Sigmoid colon (tissue), 4 donors: Measurements from ENCODE around the gene SCUBE1.

Source experiments
- EP300 ChIP-seq, 4 donors: sonication (generic); formaldehyde crosslinking; IDR thresholded peaks; one replicate each; pipeline ENCODE4 v1.6.1; 2017; ENCODE audit warnings: antibody characterized with exemption in 4 of 4
- POLR2A ChIP-seq, 2 donors: fragments of 450-650 bp; IDR thresholded peaks; one replicate each; pipeline ENCODE4 v1.6.1; 2016; ENCODE audit warnings: antibody characterized with exemption in 2 of 2, mild to moderate bottlenecking in 2 of 2, moderate library complexity in 2 of 2
- POLR2AphosphoS5 ChIP-seq, 4 donors: sonication (generic); formaldehyde crosslinking; IDR thresholded peaks; one replicate each; pipeline ENCODE4 v1.6.1; 2017; ENCODE audit warnings: antibody characterized with exemption in 4 of 4
- TF ChIP-seq, protein P1 (sequence below), 4 experiments: fragments of 450-650 bp in 3 of 4; fragments of 200-600 bp in 1 of 4; IDR thresholded peaks; one replicate each; pipeline ENCODE4 v1.5.1; 2016 to 2019; ENCODE audit warnings: antibody characterized with exemption in 4 of 4, mild to moderate bottlenecking in 3 of 4, moderate library complexity in 2 of 4

DNA sequence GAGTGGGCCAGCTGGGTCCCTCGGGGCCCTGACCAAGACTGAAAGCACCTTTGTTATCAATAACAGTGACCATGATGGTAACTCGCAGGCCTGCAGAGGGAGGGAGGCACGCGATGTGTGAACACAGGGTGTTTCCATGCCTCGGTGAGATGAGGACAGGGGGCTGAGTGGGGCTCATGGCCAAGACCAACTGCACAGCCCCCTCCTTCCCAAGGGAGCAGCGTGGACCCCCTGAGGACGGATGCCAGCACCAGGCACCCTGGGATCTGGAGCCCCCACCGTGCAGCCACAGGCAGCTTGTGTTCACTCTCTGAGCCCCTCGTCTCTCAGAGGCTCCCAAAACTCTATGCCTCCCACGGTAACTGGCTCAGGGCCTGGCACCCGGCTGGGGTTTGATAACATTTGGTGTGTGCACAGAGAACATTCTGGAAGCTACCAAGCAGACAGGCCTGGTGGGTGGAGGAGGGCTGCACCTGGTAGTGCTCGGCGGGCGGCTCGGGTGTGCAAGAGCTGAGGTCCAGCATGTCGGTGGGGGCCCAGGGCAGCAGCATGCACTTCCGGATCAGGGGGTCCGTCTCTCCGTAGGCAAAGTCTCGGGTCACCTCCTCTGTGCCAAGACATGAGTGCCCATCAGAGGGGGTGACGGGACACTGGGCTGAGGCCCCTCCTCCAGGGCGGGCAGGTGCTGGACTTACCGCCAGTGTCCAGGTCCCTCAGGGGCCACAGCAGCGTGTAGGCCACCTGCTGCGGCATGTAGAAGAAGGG lies 163.8 kb downstream of the SCUBE1 start:
- TF ChIP-seq POLR2A (IDR thresholded peaks at IDR 0.05) = no peak
- TF ChIP-seq, protein P1, sequence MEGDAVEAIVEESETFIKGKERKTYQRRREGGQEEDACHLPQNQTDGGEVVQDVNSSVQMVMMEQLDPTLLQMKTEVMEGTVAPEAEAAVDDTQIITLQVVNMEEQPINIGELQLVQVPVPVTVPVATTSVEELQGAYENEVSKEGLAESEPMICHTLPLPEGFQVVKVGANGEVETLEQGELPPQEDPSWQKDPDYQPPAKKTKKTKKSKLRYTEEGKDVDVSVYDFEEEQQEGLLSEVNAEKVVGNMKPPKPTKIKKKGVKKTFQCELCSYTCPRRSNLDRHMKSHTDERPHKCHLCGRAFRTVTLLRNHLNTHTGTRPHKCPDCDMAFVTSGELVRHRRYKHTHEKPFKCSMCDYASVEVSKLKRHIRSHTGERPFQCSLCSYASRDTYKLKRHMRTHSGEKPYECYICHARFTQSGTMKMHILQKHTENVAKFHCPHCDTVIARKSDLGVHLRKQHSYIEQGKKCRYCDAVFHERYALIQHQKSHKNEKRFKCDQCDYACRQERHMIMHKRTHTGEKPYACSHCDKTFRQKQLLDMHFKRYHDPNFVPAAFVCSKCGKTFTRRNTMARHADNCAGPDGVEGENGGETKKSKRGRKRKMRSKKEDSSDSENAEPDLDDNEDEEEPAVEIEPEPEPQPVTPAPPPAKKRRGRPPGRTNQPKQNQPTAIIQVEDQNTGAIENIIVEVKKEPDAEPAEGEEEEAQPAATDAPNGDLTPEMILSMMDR (IDR thresholded peaks at IDR 0.05) = no peak
- no peak for TF ChIP-seq POLR2AphosphoS5 (IDR thresholded peaks at IDR 0.05)
- TF ChIP-seq EP300 (IDR thresholded peaks at IDR 0.05) = no peak
